Endothelial cell of umbilical vein (primary cell): ENCODE measurements around the gene EHF. TPM values are rescaled to one million over a fixed set of nuclear protein-coding genes. Genes with fewer than 3 reads are reported as not detected.

Source experiments
- BruUV-seq: library from RNA; stranded (reverse); fragments of 400-500 nt; replicated peaks from 2 replicates; lab custom pipeline; 2021; lab: Mats Ljungman, UMichigan
- CTCF ChIA-PET: fragments of 300-600, 350-600 bp; sonication (Branson Sonifier 250); formaldehyde crosslinking; loops from one replicate; lab custom pipeline; 2021; ENCODE audit warnings: antibody characterized with exemption, inconsistent platforms; lab: Charles Lee
- POLR2A ChIA-PET: fragments of 300-600, 350-600 bp; sonication (Branson Sonifier 250); formaldehyde crosslinking; loops from one replicate; lab custom pipeline; 2021; ENCODE audit warnings: antibody characterized with exemption, inconsistent platforms; lab: Charles Lee
- DNase-seq: peaks from one replicate; pipeline ENCODE4 v3.0.0-alpha.2; 2011; ENCODE audit warnings: low read depth, low spot score
- FAIRE-seq: peaks from 2 replicates; lab custom pipeline; 2011; peaks lifted over from hg19 to GRCh38; lab: Jason Lieb, UNC
- H2AFZ ChIP-seq: 2 replicates; pipeline ENCODE4 v1.6.0; 2012; ENCODE audit warnings: low read depth, low read length, control low read depth, inconsistent platforms
- H3K27ac ChIP-seq: 2 replicates; pipeline ENCODE4 v1.5.1; 2011; ENCODE audit warnings: low read depth, mild to moderate bottlenecking, control low read depth, low read length, moderate library complexity; ENCODE audit not compliant: insufficient read depth
- H3K27me3 ChIP-seq, 2 experiments: 2 replicates each; pipeline versions ENCODE4 v1.6.0 to v1.6.1; 2011; ENCODE audit warnings: low read length in 2 of 2, mixed read lengths in 1 of 2; ENCODE audit not compliant: control insufficient read depth in 2 of 2, insufficient read depth in 2 of 2
- H3K36me3 ChIP-seq, 2 experiments: 2 replicates in 1 of 2; 3 replicates in 1 of 2; pipeline ENCODE4 v1.5.1; 2011; ENCODE audit warnings: low read length in 2 of 2, mild to moderate bottlenecking in 1 of 2, moderate library complexity in 1 of 2; ENCODE audit not compliant: control insufficient read depth in 2 of 2, insufficient read depth in 2 of 2; ENCODE audit errors: extremely low read depth in 1 of 2
- H3K4me1 ChIP-seq: 3 replicates; pipeline ENCODE4 v1.5.1; 2011; ENCODE audit warnings: mild to moderate bottlenecking, low read length; ENCODE audit not compliant: control insufficient read depth, insufficient read depth; ENCODE audit errors: extremely low read depth
- H3K4me2 ChIP-seq: 2 replicates; pipeline ENCODE4 v1.6.1; 2011; ENCODE audit warnings: low read length, control low read depth, mixed read lengths; ENCODE audit not compliant: insufficient read depth
- H3K4me3 ChIP-seq, 3 experiments: fragments of 200-600 bp in 1 of 3; sonication (generic), shearing (Covaris generic) in 1 of 3; replicated peaks in 1 of 3; 2 replicates each; pipeline ENCODE4 v1.5.1; 2011 to 2016; ENCODE audit warnings: control low read depth in 3 of 3, low read length in 3 of 3, mild to moderate bottlenecking in 2 of 3, inconsistent platforms in 1 of 3, low read depth in 1 of 3, moderate library complexity in 1 of 3; ENCODE audit not compliant: insufficient read depth in 1 of 3
- H3K79me2 ChIP-seq: 2 replicates; pipeline ENCODE4 v1.6.0; 2012; ENCODE audit warnings: low read length, inconsistent platforms; ENCODE audit not compliant: control insufficient read depth, insufficient read depth
- H3K9ac ChIP-seq: replicated peaks from 2 replicates; pipeline ENCODE3; 2011; ENCODE audit warnings: low read length, control low read depth; ENCODE audit not compliant: insufficient read depth; ENCODE audit errors: extremely low read depth
- H3K9me1 ChIP-seq: replicated peaks from 3 replicates; pipeline ENCODE4 v1.6.0; 2011; ENCODE audit warnings: mild to moderate bottlenecking, low read length; ENCODE audit not compliant: control insufficient read depth, insufficient read depth; ENCODE audit errors: extremely low read depth
- H3K9me3 ChIP-seq: replicated peaks from 2 replicates; pipeline ENCODE4 v1.5.1; 2012; ENCODE audit warnings: low read length, inconsistent platforms; ENCODE audit not compliant: control insufficient read depth, insufficient read depth
- H4K20me1 ChIP-seq: replicated peaks from 2 replicates; pipeline ENCODE3; 2011; ENCODE audit warnings: mild to moderate bottlenecking, low read length; ENCODE audit not compliant: control insufficient read depth, insufficient read depth; ENCODE audit errors: extremely low read depth
- CTCF ChIP-seq, 2 donors: IDR thresholded peaks; 1 replicate in 1 of 2; 2 replicates in 1 of 2; pipeline ENCODE4 v1.5.1; 2011; ENCODE audit warnings: low read length in 2 of 2, mild to moderate bottlenecking in 2 of 2, moderate library complexity in 2 of 2, control low read depth in 1 of 2, inconsistent platforms in 1 of 2, low read depth in 1 of 2; ENCODE audit not compliant: insufficient read depth in 1 of 2; ENCODE audit errors: extremely low read depth in 1 of 2
- EZH2 ChIP-seq: IDR thresholded peaks from 2 replicates; pipeline ENCODE4 v1.6.1; 2012; ENCODE audit warnings: borderline replicate concordance, low read depth, mild to moderate bottlenecking, moderate library complexity, low read length, inconsistent platforms; ENCODE audit not compliant: severe bottlenecking
- FOS ChIP-seq: IDR thresholded peaks from 2 replicates; pipeline ENCODE4 v1.6.1; 2011; ENCODE audit warnings: mild to moderate bottlenecking, low read length, moderate library complexity, borderline replicate concordance; ENCODE audit not compliant: insufficient read depth
- GATA2 ChIP-seq: IDR thresholded peaks from 2 replicates; pipeline ENCODE4 v1.7.0; 2011; ENCODE audit warnings: low read depth, mild to moderate bottlenecking, moderate library complexity, mixed read lengths, low read length; ENCODE audit not compliant: insufficient read length, insufficient read depth
- JUN ChIP-seq: IDR thresholded peaks from 2 replicates; pipeline ENCODE4 v1.6.1; 2011; ENCODE audit warnings: borderline replicate concordance, low read depth; ENCODE audit not compliant: insufficient read length, insufficient read depth
- MYC ChIP-seq: IDR thresholded peaks from one replicate; pipeline ENCODE4 v1.6.1; 2011; ENCODE audit warnings: mild to moderate bottlenecking, low read depth, low read length
- POLR2A ChIP-seq: IDR thresholded peaks from 2 replicates; pipeline ENCODE4 v1.6.1; 2012; ENCODE audit warnings: low read depth, mild to moderate bottlenecking, control low read depth, low read length
- POLR2AphosphoS5 ChIP-seq: IDR thresholded peaks from 2 replicates; pipeline ENCODE4 v1.6.1; 2012; ENCODE audit warnings: low read depth, mild to moderate bottlenecking, control low read depth, low read length, moderate library complexity; ENCODE audit not compliant: insufficient read depth
- dilution Hi-C: fragments of 300-500 bp; cut with MboI; formaldehyde crosslinking; loops from one replicate; pipeline ENCODE4 v1.15.0; 2019; ENCODE audit warnings: low sequenced_read_pairs; ENCODE audit not compliant: extremely low pct_ligation_motif_present
- intact Hi-C: fragments of 100-400 bp; cut with micrococcal nuclease; formaldehyde crosslinking; loops from one replicate; pipeline ENCODE4 v1.10.0; 2022
- polyA plus RNA-seq, 4 experiments: library from polyadenylated mRNA; depleted of rRNA in 3 of 4; stranded (reverse) in 3 of 4; unstranded in 1 of 4; fragments of >200 nt; gene quantifications; 2 replicates each; pipeline versions ENCODE4 v1.2.1 to v1.2.3, GENCODE V29; 2011 to 2012; ENCODE audit warnings: missing spikeins in 1 of 4
- total RNA-seq: library from RNA; stranded (reverse); gene quantifications from 2 replicates; pipeline ENCODE4 v1.2.3, GENCODE V29; 2021
- TF ChIP-seq, protein P1 (sequence below): IDR thresholded peaks from 2 replicates; pipeline ENCODE4 v1.6.1; 2011; ENCODE audit not compliant: insufficient read depth, insufficient read length

The EHF gene
- total and polyA plus RNA-seq, 2 donors (not counting 3 experiments of a cell fraction or from before 2014, with no cell fraction given), result not detected

GRCh38 chr11:34643311-34643710 is 22.4 kb downstream of the EHF start:
- no peaks in the 10 kb centered on the region for H3K36me3 ChIP-seq
- ChIA-PET POLR2A (no interaction called here), CTCF (interaction anchor here (1.2 to 1.7 kb wide), 3 partner anchors 11 to 149 kb away, joined by 3 to 5 read pairs (median 3); no protein-coding TSS in a partner anchor)
- H3K4me1 ChIP-seq, result no peaks in the 10 kb centered on the region
- no peaks in the 10 kb centered on the region for H4K20me1 ChIP-seq
- DNase-seq, result no peak
- H3K79me2 ChIP-seq, result no peaks in the 10 kb centered on the region
- no peak overlapping the region for H3K4me2 ChIP-seq
- H3K27me3 ChIP-seq, result peaks cover 2 to 6% of the 10 kb centered on the region in 2 experiments
- no peak overlapping the region for H3K9ac ChIP-seq
- intact Hi-C loops, result no loop called here
- FAIRE-seq, result no peak
- H2AFZ ChIP-seq, result no peak overlapping the region
- H3K9me3 ChIP-seq, result no peaks in the 10 kb centered on the region
- H3K4me3 ChIP-seq, result no peak overlapping the region
- H3K27ac ChIP-seq, result no peak overlapping the region
- no TSS peak for BruUV-seq
- dilution Hi-C loops, result no loop called here
- TF ChIP-seq CTCF (IDR thresholded peaks at IDR 0.05; ENCODE audit: extremely low read depth in 1 of 2, insufficient read depth in 1 of 2, low read depth in 1 of 2, low read length in 2 of 2) (no peak), GATA2 (no peak), MYC (no peak), JUN (no peak), EZH2 (no peak), POLR2A (no peak), POLR2AphosphoS5 (no peak), FOS (no peak)
- TF ChIP-seq, protein P1, sequence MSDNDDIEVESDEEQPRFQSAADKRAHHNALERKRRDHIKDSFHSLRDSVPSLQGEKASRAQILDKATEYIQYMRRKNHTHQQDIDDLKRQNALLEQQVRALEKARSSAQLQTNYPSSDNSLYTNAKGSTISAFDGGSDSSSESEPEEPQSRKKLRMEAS, result no peak
- no peaks in the 10 kb centered on the region for H3K9me1 ChIP-seq
